ENCODE measurements around the gene PTPRE. TPM values are rescaled to one million over a fixed set of nuclear protein-coding genes. Genes with fewer than 3 reads are reported as not detected.

The PTPRE gene
- total RNA-seq, 1 donor from 2014 or later = 13.8 TPM

DNA sequence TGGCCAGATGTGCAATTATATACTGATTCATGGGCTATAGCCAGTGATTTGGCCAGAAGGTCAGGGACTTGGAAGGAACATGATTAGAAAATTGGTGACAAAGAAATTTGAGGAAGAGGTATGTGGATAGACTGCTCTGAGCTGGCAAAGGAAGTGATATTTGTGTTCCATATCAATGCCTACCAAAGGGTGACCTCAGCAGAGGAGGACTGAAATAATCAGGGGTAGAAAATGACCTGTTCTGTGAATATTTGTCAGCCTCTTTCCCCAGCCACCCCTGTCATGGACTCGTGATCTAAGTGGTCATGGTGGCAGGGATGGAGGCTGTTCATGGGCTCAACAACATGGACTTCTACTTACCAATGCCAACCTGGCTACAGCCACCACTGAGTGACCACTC, 47.0 kb downstream of the PTPRE start:
- TF ChIP-seq, protein P1, sequence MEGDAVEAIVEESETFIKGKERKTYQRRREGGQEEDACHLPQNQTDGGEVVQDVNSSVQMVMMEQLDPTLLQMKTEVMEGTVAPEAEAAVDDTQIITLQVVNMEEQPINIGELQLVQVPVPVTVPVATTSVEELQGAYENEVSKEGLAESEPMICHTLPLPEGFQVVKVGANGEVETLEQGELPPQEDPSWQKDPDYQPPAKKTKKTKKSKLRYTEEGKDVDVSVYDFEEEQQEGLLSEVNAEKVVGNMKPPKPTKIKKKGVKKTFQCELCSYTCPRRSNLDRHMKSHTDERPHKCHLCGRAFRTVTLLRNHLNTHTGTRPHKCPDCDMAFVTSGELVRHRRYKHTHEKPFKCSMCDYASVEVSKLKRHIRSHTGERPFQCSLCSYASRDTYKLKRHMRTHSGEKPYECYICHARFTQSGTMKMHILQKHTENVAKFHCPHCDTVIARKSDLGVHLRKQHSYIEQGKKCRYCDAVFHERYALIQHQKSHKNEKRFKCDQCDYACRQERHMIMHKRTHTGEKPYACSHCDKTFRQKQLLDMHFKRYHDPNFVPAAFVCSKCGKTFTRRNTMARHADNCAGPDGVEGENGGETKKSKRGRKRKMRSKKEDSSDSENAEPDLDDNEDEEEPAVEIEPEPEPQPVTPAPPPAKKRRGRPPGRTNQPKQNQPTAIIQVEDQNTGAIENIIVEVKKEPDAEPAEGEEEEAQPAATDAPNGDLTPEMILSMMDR (IDR thresholded peaks at IDR 0.05; ENCODE audit: borderline replicate concordance) = no peak
- intact Hi-C loops (cut with micrococcal nuclease) = no loop called here
- no peak overlapping the region for H3K27ac ChIP-seq (replicated peaks)
- no peak for DNase-seq
- H3K36me3 ChIP-seq = no peaks in the 10 kb centered on the region
- H3K4me3 ChIP-seq = no peak overlapping the region
- H3K27me3 ChIP-seq (ENCODE audit: low read depth) = no peaks in the 10 kb centered on the region
- peaks cover 17% of the 10 kb centered on the region for H3K4me1 ChIP-seq
- H3K9me3 ChIP-seq (replicated peaks) = no peaks in the 10 kb centered on the region

DNA sequence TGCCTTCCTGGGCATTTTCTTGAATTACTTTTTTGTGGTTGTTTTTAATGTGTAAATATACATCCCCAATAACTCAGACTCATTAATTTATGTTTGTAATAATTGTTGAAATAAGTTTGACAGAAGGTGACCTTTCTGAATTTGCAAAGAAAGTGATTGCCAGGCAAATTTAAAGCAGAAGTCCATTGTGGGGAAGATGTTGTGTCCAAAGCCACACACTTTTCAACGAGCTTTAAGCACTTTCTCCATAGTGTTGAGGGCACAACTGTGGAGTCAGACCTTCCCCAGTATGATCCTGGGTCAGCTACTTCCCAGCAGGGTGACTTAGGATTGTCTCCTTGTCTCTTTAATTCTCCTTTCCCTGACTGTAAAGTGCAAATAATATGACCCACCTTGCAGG, 52.5 kb downstream of the PTPRE start:
- TF ChIP-seq, protein P1 (IDR thresholded peaks at IDR 0.05; ENCODE audit: borderline replicate concordance) = no peak
- H3K27ac ChIP-seq (replicated peaks) = no peak overlapping the region
- no peaks in the 10 kb centered on the region for H3K36me3 ChIP-seq
- no peak for DNase-seq
- peaks cover 6% of the 10 kb centered on the region for H3K4me1 ChIP-seq
- intact Hi-C loops (cut with micrococcal nuclease) = no loop called here
- H3K9me3 ChIP-seq (replicated peaks) = no peaks in the 10 kb centered on the region
- no peaks in the 10 kb centered on the region for H3K27me3 ChIP-seq (ENCODE audit: low read depth)
- no peak overlapping the region for H3K4me3 ChIP-seq

DNA sequence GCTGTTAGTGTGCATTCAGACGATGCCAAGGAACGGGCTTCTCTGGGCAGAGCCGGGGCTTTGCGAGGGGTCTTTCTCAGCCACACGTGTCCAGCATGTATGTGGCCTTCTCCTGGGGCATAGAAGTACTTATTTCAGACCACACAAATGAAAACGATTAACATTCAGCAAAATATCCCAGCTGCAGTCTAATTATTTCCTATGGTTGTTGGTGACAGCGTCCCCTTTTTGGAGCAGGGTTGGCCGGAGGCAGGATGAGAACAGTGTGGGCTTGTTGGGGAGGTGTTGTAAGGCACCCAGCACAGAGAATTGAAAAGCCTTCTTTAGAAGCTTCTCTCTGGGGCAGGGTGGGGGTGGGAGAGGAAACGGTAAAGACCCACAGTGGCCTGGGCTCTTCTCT, 54.2 kb downstream of the PTPRE start:
- TF ChIP-seq, protein P1 (IDR thresholded peaks at IDR 0.05; ENCODE audit: borderline replicate concordance) = no peak
- H3K27ac ChIP-seq (replicated peaks) = no peak overlapping the region
- no peak overlapping the region for H3K4me3 ChIP-seq
- peaks cover 10% of the 10 kb centered on the region for H3K4me1 ChIP-seq
- intact Hi-C loops (cut with micrococcal nuclease) = no loop called here
- H3K9me3 ChIP-seq (replicated peaks) = no peaks in the 10 kb centered on the region
- no peaks in the 10 kb centered on the region for H3K36me3 ChIP-seq
- H3K27me3 ChIP-seq (ENCODE audit: low read depth) = no peaks in the 10 kb centered on the region
- DNase-seq = no peak

DNA sequence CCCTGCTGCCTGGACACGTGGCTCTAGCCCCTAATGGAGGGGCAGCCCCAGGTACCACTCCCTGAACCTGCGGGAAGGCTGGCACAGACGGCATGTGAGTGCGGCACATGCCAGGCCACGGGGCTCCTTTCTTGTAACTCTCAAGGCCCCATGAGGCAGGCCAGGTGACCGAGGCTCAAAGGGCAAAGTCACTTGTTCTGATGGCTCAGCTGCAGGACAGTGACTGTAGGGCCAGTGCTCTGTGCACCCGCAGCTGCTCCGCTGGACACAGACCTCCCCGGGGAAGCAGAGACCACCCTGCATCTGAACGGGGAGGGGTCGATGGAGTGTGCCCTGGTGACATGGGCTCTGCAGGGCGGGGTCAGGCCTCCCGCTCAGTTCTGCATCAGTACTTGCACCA, 55.3 kb downstream of the PTPRE start:
- no peaks in the 10 kb centered on the region for H3K9me3 ChIP-seq (replicated peaks)
- intact Hi-C loops (cut with micrococcal nuclease) = no loop called here
- no peaks in the 10 kb centered on the region for H3K27me3 ChIP-seq (ENCODE audit: low read depth)
- no peaks in the 10 kb centered on the region for H3K36me3 ChIP-seq
- TF ChIP-seq, protein P1 (IDR thresholded peaks at IDR 0.05; ENCODE audit: borderline replicate concordance) = no peak
- no peak for DNase-seq
- no peak overlapping the region for H3K4me3 ChIP-seq
- H3K4me1 ChIP-seq = peaks cover 10% of the 10 kb centered on the region
- no peak overlapping the region for H3K27ac ChIP-seq (replicated peaks)

DNA sequence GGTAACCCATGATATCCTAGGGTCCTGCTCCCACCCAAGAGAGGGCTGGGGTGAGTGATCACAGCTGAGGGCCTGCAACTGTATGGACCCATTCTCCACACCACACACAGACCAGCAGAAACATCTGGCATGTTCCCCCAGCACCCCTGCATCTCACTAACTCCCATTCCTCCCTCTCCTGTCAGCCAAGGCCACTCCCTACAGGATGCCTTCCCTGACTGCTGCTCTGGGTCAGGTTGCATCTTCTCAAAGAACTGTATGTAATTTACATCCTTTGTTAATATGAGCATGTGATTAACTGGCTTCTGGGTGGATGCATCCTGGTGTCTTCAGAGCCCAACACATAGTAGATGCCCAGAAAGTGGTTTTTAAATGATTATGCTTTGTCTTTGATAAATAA, 56.2 kb downstream of the PTPRE start:
- no peak for DNase-seq
- Histone ChIP-seq H3K4me3 (no peak overlapping the region), H3K4me1 (peaks cover 16% of the 10 kb centered on the region), H3K9me3 (replicated peaks) (no peaks in the 10 kb centered on the region), H3K27me3 (ENCODE audit: low read depth) (no peaks in the 10 kb centered on the region), H3K36me3 (no peaks in the 10 kb centered on the region), H3K27ac (replicated peaks) (no peak overlapping the region)
- intact Hi-C loops (cut with micrococcal nuclease) = no loop called here
- TF ChIP-seq, protein P1 (IDR thresholded peaks at IDR 0.05; ENCODE audit: borderline replicate concordance) = no peak

DNA sequence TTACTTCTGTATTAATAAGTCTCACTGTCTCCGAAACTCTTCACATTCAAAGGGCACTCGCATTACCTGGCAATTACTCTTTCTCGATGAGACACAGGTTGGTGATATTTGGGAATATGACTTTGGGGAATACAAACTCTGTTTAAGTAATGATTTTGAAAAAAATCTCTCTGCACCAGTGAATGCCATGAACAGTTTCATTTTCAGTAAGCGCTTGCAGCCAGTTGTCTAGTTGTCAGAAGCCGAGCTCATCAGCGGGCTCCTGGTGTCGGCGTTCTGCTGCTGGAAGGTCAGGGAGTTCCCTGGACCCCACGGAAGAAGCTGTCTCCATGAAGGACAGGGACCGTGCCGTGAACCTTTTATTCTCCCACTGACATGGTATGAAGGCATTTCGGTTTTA, 57.7 kb downstream of the PTPRE start:
- TF ChIP-seq, protein P1 (IDR thresholded peaks at IDR 0.05; ENCODE audit: borderline replicate concordance) = no peak
- no peak overlapping the region for H3K4me3 ChIP-seq
- H3K4me1 ChIP-seq = peaks cover 31% of the 10 kb centered on the region
- no peaks in the 10 kb centered on the region for H3K36me3 ChIP-seq
- intact Hi-C loops (cut with micrococcal nuclease) = no loop called here
- no peak overlapping the region for H3K27ac ChIP-seq (replicated peaks)
- no peaks in the 10 kb centered on the region for H3K27me3 ChIP-seq (ENCODE audit: low read depth)
- no peak for DNase-seq
- no peaks in the 10 kb centered on the region for H3K9me3 ChIP-seq (replicated peaks)
